PFSK-1 (cell line): ENCODE data around the gene MCUB.

Experiments
- FOXP2 ChIP-seq: optimal IDR thresholded peaks from 2 replicates; pipeline ENCODE3; 2011; ENCODE audit warnings: borderline replicate concordance, control low read depth, inconsistent platforms; ENCODE audit not compliant: insufficient read depth; ENCODE audit errors: extremely low read length, extremely low read depth
- POLR2AphosphoS5 ChIP-seq: IDR thresholded peaks from 2 replicates; pipeline ENCODE4 v1.6.1; 2012; ENCODE audit warnings: low read depth, mild to moderate bottlenecking, control low read depth, low read length, moderate library complexity
- SIN3A ChIP-seq: IDR thresholded peaks from 2 replicates; pipeline ENCODE4 v1.6.1; 2012; ENCODE audit warnings: mild to moderate bottlenecking, low read length, moderate library complexity, borderline replicate concordance; ENCODE audit not compliant: insufficient read depth
- TAF1 ChIP-seq: IDR thresholded peaks from 2 replicates; pipeline ENCODE4 v1.6.1; 2012; ENCODE audit warnings: low read length, control low read depth, borderline replicate concordance; ENCODE audit not compliant: insufficient read depth
- TF ChIP-seq, protein P1 (sequence below), 2 experiments: IDR thresholded peaks; 2 replicates each; pipeline versions ENCODE4 v1.6.1 to v1.8.0; 2011 to 2012; ENCODE audit warnings: low read depth in 2 of 2, low read length in 2 of 2, control low read depth in 1 of 2, inconsistent platforms in 1 of 2, mild to moderate bottlenecking in 1 of 2, moderate library complexity in 1 of 2; ENCODE audit not compliant: insufficient read depth in 1 of 2

The MCUB gene

DNA sequence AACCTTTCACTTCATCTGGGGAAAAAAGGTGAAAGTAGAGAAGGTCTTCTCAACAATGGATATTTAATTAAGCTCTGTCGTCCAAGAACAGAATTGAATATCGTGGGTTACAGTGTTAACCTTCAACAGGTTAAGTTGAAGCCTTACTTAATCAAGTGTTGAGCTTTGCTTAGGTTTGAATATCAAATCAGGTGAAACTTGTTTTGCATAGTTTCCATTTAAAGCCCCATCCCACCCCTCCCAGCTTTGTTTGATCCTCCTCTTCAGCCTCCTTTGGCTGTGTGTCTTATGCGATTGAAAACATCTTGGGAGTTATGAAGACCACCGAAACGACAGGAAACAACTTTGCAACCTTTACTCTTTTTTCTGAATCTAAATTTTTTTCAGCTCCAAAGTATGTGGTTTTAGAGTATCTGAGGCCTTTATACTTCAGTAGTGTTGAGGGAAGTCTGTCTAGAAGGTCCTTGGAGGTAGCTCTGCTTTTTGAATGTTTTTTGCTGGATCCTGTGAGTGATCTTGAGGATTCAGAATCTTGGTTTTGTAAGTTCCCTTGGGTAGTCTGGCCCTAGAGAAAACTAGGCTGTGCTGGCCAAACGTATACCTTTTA lies 39.1 kb downstream of the MCUB start:
- TF ChIP-seq SIN3A: no peak
- no peak for TF ChIP-seq FOXP2
- TF ChIP-seq TAF1: no peak
- no peak for TF ChIP-seq POLR2AphosphoS5
- TF ChIP-seq, protein P1, sequence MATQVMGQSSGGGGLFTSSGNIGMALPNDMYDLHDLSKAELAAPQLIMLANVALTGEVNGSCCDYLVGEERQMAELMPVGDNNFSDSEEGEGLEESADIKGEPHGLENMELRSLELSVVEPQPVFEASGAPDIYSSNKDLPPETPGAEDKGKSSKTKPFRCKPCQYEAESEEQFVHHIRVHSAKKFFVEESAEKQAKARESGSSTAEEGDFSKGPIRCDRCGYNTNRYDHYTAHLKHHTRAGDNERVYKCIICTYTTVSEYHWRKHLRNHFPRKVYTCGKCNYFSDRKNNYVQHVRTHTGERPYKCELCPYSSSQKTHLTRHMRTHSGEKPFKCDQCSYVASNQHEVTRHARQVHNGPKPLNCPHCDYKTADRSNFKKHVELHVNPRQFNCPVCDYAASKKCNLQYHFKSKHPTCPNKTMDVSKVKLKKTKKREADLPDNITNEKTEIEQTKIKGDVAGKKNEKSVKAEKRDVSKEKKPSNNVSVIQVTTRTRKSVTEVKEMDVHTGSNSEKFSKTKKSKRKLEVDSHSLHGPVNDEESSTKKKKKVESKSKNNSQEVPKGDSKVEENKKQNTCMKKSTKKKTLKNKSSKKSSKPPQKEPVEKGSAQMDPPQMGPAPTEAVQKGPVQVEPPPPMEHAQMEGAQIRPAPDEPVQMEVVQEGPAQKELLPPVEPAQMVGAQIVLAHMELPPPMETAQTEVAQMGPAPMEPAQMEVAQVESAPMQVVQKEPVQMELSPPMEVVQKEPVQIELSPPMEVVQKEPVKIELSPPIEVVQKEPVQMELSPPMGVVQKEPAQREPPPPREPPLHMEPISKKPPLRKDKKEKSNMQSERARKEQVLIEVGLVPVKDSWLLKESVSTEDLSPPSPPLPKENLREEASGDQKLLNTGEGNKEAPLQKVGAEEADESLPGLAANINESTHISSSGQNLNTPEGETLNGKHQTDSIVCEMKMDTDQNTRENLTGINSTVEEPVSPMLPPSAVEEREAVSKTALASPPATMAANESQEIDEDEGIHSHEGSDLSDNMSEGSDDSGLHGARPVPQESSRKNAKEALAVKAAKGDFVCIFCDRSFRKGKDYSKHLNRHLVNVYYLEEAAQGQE (IDR thresholded peaks at IDR 0.05; ENCODE audit: insufficient read depth in 1 of 2, low read depth in 2 of 2, low read length in 2 of 2): no peak

DNA sequence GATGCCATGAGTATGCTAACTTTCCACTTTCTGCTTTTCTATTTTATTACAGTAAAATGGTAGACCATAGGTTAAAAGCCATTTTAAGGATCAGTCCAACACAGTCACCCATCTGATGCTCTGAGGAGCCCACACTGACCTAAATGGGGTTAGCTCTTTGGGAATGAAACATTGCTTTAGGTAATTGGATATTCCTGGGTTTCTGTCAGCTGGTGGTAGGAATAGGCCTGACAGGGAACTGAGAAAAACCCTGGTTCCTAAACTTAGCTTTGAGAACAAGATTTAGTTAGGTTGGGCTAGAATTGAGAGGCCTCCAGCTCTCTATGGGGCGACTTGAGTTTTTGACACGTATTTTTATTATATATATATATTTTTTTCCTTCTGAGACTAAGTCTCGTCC lies 40.4 kb downstream of the MCUB start:
- TF ChIP-seq, protein P1 (IDR thresholded peaks at IDR 0.05; ENCODE audit: insufficient read depth in 1 of 2, low read depth in 2 of 2, low read length in 2 of 2): no peak
- TF ChIP-seq POLR2AphosphoS5: no peak
- TF ChIP-seq FOXP2: no peak
- no peak for TF ChIP-seq SIN3A
- no peak for TF ChIP-seq TAF1

DNA sequence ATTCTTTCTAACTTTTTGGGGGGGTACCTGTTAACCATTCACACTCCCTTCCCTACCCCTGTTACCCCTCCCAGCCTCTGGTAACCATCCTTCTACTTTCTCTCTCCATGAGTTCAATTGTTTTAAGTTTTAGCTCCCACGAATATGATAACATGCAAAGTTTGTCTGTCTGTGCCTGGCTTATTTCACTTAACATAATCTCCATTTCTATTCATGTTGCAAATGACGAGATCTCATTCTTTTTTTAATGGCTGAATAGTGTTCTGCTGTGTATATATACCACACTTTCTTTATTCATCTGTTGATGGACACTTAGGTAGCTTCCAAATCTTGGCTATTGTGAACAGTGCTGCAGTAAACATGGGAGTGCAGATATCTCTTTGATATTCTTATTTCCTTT lies 41.3 kb downstream of the MCUB start:
- TF ChIP-seq, protein P1 (IDR thresholded peaks at IDR 0.05; ENCODE audit: insufficient read depth in 1 of 2, low read depth in 2 of 2, low read length in 2 of 2): no peak
- no peak for TF ChIP-seq FOXP2
- no peak for TF ChIP-seq POLR2AphosphoS5
- TF ChIP-seq SIN3A: no peak
- TF ChIP-seq TAF1: no peak

DNA sequence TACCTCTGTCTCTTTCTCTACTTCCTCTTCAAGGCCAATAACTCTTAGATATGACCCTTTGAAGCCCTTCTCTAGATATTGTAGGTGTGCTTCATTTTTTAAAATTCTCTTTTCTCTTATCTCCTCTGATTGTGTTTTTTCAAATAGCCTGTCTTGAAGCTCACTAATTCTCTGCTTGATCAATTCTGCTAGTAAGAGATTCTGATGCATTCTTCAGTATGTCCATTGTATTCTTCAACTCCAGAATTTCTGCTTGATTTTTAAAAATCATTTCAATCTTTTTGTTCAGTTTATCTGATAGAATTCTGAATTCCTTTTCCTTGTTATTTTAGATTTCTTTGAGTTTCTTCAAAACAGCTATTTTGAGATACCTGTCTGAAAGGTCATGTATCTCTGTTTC lies 47.9 kb downstream of the MCUB start:
- no peak for TF ChIP-seq FOXP2
- TF ChIP-seq TAF1: no peak
- no peak for TF ChIP-seq SIN3A
- TF ChIP-seq POLR2AphosphoS5: no peak
- TF ChIP-seq, protein P1 (IDR thresholded peaks at IDR 0.05; ENCODE audit: insufficient read depth in 1 of 2, low read depth in 2 of 2, low read length in 2 of 2): no peak
